Fibroblast of mammary gland (primary cell): ENCODE measurements around the gene PTPRN2.

Experiments
- DNase-seq: peaks from one replicate; pipeline ENCODE4 v3.0.0-alpha.2; 2010; ENCODE audit warnings: low read depth
- H3K4me3 ChIP-seq: 2 replicates; pipeline ENCODE4 v1.5.1; 2011; ENCODE audit warnings: low read depth, mild to moderate bottlenecking, low read length, moderate library complexity; ENCODE audit not compliant: control insufficient read depth
- CTCF ChIP-seq: conservative IDR thresholded peaks from 2 replicates; pipeline ENCODE4 v1.5.1; 2011; ENCODE audit warnings: low read depth, low read length, inconsistent platforms; ENCODE audit not compliant: control insufficient read depth, insufficient read depth

Gene PTPRN2

GRCh38 chr7:157618823-157619606, 968.6 kb downstream of the PTPRN2 start:
- DNase-seq = no peak
- TF ChIP-seq CTCF = no peak
- H3K4me3 ChIP-seq = no peak overlapping the region

- TF ChIP-seq CTCF = no peak
- DNase-seq = no peak
- no peak overlapping the region for H3K4me3 ChIP-seq
Observed at GRCh38 chr7:157618091-157618726, 969.4 kb downstream of the PTPRN2 start.

GRCh38 chr7:157617401-157617800, 970.2 kb downstream of the PTPRN2 start:
- no peak for TF ChIP-seq CTCF
- no peak overlapping the region for H3K4me3 ChIP-seq
- DNase-seq = no peak

- no peak for TF ChIP-seq CTCF
- no peak for DNase-seq
- no peak overlapping the region for H3K4me3 ChIP-seq
Observed at GRCh38 chr7:157616931-157617330, 970.7 kb downstream of the PTPRN2 start.

GRCh38 chr7:157616426-157616825, 971.2 kb downstream of the PTPRN2 start:
- no peak for TF ChIP-seq CTCF
- H3K4me3 ChIP-seq = no peak overlapping the region
- DNase-seq = no peak

- no peak for TF ChIP-seq CTCF
- no peak overlapping the region for H3K4me3 ChIP-seq
- DNase-seq = no peak
Observed at GRCh38 chr7:157615852-157616251, 971.8 kb downstream of the PTPRN2 start.
